ENCODE results near the gene MIER1. TPM values are rescaled to one million over a fixed set of nuclear protein-coding genes. Genes with fewer than 3 reads are reported as not detected.

The MIER1 gene
- total and polyA plus RNA-seq, 9 of the 15 experiments (the other 6 are each of a cell fraction or from before 2014, with no cell fraction given), result 13.9 to 34.8 (median 21.5) TPM

- TF ChIP-seq TSHZ1 (CRISPR knock-in tag; IDR thresholded peaks at IDR 0.05) (no peak), ARID2 (IDR thresholded peaks at IDR 0.05) (no peak), PHTF2 (CRISPR knock-in tag; IDR thresholded peaks at IDR 0.05) (no peak), PRMT5 (CRISPR knock-in tag; IDR thresholded peaks at IDR 0.05) (no peak), SRF (CRISPR knock-in tag; IDR thresholded peaks at IDR 0.05) (peak; percentile 11 to 61; a peak in 1 of 4 replicates), TEAD4 (IDR thresholded peaks at IDR 0.05; ENCODE audit: low read length) (peak; percentile 1; the same call in 1 of the 2 replicates), TEAD4 (CRISPR knock-in tag; IDR thresholded peaks at IDR 0.05; ENCODE audit: borderline replicate concordance) (no peak), ZNF639 (CRISPR knock-in tag; conservative IDR thresholded peaks at IDR 0.05 in 1 of 2, IDR thresholded peaks at IDR 0.05 in 1 of 2) (peak in 1 of 2 experiments; percentile 96; a peak in 2 of 4 replicates), RB1 (IDR thresholded peaks at IDR 0.05; ENCODE audit: low read depth) (peak; percentile 97), GTF2B (IDR thresholded peaks at IDR 0.05; ENCODE audit: extremely low read depth, insufficient read length) (no peak), POLR2AphosphoS2 (IDR thresholded peaks at IDR 0.05; ENCODE audit: low read length) (peak; percentile 67; the same call in 1 of the 2 replicates), TOE1 (IDR thresholded peaks at IDR 0.05; ENCODE audit: borderline replicate concordance) (peak; percentile 54; the same call in 1 of the 2 replicates), TOE1 (CRISPR knock-in tag; IDR thresholded peaks at IDR 0.05; ENCODE audit: borderline replicate concordance, low read depth) (no peak), U2AF1 (optimal IDR thresholded peaks at IDR 0.05; ENCODE audit: low read depth, low read length) (peak; percentile 75), SNIP1 (IDR thresholded peaks at IDR 0.05; ENCODE audit: low read depth) (no peak), ZNF609 (CRISPR knock-in tag; IDR thresholded peaks at IDR 0.05; ENCODE audit: borderline replicate concordance) (0 out of 2 replicates have a peak, but pooled peaks have one; percentile 49)
These were observed 5.4 kb downstream of the MIER1 start (continued) for GRCh38 chr1:66929999-66930822.

Data from K562 (cell line).